ENCODE measurements around the gene CASP8AP2.

DNA sequence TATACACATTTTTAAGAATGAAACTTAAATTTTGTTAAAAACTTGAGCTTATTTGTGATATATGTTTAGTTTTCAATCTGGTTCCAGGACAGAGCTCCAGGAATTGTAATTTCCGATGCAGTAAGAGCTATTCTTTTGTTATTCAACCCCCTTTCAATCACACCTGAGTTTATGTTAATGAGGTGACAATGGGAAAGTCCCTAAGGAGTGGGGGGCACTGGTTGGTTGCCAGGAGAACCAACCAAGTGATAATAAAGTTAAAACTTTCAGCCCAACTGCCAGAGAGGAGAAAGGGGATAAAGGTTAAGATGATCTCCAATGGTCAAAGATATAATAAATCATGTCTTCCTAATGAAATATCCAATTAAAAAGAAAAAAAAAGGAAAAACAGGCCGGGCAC, 29.9 kb upstream of the CASP8AP2 start:
- no peak for TF ChIP-seq CTCF (optimal IDR thresholded peaks at IDR 0.05 in 1 of 3, IDR thresholded peaks at IDR 0.05 in 1 of 3, conservative IDR thresholded peaks at IDR 0.05 in 1 of 3; ENCODE audit: extremely low read depth in 1 of 3, insufficient read depth in 2 of 3, low read length in 3 of 3)
- no peak for TF ChIP-seq EZH2 (IDR thresholded peaks at IDR 0.05; ENCODE audit: low read length)
